Measurements from ENCODE around the gene LMNA.

LMNA gene

DNA sequence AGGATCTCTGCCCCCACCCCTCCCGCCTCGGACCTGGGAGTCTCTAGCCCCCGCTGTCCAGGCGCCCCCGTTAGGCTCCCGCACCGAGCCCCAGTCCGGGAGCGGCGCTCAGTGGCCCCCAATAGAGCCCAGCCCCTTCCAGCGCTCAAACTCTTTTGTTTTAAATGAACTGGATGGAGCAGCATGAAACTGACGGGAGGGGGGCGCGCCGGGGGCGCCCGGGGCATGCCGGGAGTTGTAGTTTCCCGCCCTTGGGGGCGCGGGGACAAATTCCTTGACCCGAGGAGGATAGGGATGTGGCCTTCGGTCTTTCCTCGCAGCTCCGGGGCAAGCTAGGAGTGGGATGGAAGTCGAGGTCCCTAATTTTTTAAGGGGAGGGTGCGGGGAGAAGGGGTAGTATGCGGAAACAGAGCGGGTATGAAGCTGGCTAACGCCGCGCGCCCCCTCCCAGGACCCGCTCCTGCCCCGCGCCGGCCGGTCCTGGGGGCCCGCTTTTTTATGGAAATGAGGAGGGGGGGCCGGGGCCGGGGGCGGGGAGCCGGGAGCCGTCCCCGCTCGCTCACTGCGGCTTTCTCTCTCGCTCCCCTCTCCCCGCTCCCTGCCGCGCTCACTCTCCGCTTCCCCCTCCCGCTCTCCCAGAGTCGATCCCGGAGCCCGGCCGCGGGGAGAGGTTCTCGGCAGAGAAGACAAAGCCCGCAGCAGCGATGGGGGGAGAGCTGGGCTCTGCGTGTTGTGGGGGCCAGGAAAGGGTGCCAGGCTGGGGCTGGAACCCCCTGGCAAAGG, 32.0 kb upstream of the LMNA start, which contains the start of gene MEX3A:
TSS of gene MEX3A (minus strand) at position 157 of the 783 bp plus-strand sequence. CDS start 467 bp downstream, outside the sequence.
- Histone ChIP-seq H3K4me1 (ENCODE audit: control insufficient read depth, low read depth, low read length) (peaks cover 25% of the 10 kb centered on the region), H3K36me3 (ENCODE audit: control insufficient read depth, insufficient read depth, low read length) (no peaks in the 10 kb centered on the region), H4K8ac (ENCODE audit: low read depth, low read length) (peak within 1 kb of the TSS; percentile 76), H2AK5ac (ENCODE audit: low read length) (peak within 1 kb of the TSS; percentile 90), H3K9ac (ENCODE audit: low read length) (peak within 1 kb of the TSS; percentile 99), H3K4me2 (ENCODE audit: low read length) (peak within 1 kb of the TSS; percentile 80), H3K4me3 (ENCODE audit: low read length) (peak within 1 kb of the TSS; percentile 87), H3K27ac (ENCODE audit: low read depth, low read length) (peak within 1 kb of the TSS; percentile 99), H3K23ac (ENCODE audit: low read length) (peak within 1 kb of the TSS; percentile 83), H3K18ac (ENCODE audit: low read length) (peak within 1 kb of the TSS; percentile 99), H2BK120ac (ENCODE audit: low read depth, low read length) (peak within 1 kb of the TSS; percentile 88), H2BK15ac (replicated peaks; ENCODE audit: low read depth) (peak within 1 kb of the TSS; percentile 87), H3K4ac (ENCODE audit: low read depth, low read length) (peak within 1 kb of the TSS; percentile 100), H4K5ac (ENCODE audit: low read length) (no peak within 1 kb of the TSS), H2BK5ac (ENCODE audit: low read length) (peak within 1 kb of the TSS; percentile 97), H3K27me3 (ENCODE audit: insufficient read depth, low read length, poor library complexity) (no peaks in the 10 kb centered on the region), H3K56ac (ENCODE audit: low read length) (peak within 1 kb of the TSS; percentile 100), H3K79me2 (ENCODE audit: control insufficient read depth, insufficient read depth, low read length) (peaks cover 52% of the 10 kb centered on the region), H3K79me1 (ENCODE audit: low read length) (peaks cover 19% of the 10 kb centered on the region)
- DNase-seq: peak; percentile 99
- WGBS (ENCODE audit: extremely low coverage, insufficient coverage, low lambda C conversion rate): no CpG with 5 or more reads among the region's 62 CpGs

DNA sequence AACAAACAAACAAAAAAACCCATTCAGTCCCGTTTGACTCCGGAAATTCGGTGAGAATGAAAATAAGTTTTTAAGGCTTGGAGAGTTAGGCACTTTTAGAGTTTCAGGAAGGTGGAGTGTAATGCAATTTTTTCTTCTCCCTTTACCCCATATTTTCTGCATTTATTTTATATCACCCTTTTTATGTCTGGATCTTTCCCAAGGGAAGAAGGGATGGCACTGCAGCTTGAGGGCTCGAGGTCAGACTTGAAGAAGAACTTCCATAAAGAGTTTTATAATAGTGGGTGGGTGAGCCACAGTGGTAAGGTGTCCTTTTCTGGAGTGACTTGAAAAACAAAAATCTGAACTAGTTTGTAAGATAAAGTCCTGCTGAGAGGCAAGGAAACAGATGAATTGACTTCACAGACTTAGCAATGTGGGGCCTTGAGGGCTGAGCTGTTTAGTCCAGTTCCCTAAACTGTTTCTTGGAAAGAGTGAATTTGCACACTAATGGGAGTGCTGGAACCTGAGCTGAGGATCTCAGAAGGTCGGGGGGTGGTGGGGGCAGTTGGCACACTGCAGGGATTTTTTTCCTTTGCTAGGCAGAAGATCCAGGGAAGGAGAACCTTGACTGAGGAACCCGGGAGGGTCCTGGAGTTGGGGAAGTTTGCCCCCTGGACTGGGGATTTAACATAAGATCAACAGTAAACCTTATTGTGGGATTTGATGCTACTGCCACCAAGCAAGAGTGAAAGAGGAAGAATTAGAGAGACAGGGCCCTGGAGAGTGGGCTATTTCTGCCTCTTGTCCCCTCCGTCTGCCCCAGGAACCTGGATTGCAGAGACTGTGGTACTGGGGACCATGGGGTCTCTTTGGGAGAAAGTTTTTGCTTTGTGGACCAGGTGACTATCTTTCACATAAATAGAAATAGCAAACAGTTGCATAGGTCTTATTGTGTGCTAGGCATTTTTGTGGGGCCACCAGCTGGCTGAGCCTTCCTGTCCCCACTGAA, 30.4 kb upstream of the LMNA start:
- DNase-seq: peak; percentile 21
- H3K4ac ChIP-seq (ENCODE audit: low read depth, low read length): no peak overlapping the region
- H3K79me1 ChIP-seq (ENCODE audit: low read length): peaks cover 5% of the 10 kb centered on the region
- no peak overlapping the region for H2BK120ac ChIP-seq (ENCODE audit: low read depth, low read length)
- H3K9ac ChIP-seq (ENCODE audit: low read length): peak overlapping the region; percentile 67
- H3K56ac ChIP-seq (ENCODE audit: low read length): peak overlapping the region; percentile 92
- no peak overlapping the region for H2BK5ac ChIP-seq (ENCODE audit: low read length)
- H3K27ac ChIP-seq (ENCODE audit: low read depth, low read length): peak overlapping the region; percentile 62
- peaks cover 10% of the 10 kb centered on the region for H3K4me1 ChIP-seq (ENCODE audit: control insufficient read depth, low read depth, low read length)
- no peaks in the 10 kb centered on the region for H3K36me3 ChIP-seq (ENCODE audit: control insufficient read depth, insufficient read depth, low read length)
- no peak overlapping the region for H3K23ac ChIP-seq (ENCODE audit: low read length)
- WGBS (ENCODE audit: extremely low coverage, insufficient coverage, low lambda C conversion rate): no CpG with 5 or more reads among the region's 7 CpGs
- peak overlapping the region; percentile 4 for H3K18ac ChIP-seq (ENCODE audit: low read length)
- peak overlapping the region; percentile 53 for H3K4me2 ChIP-seq (ENCODE audit: low read length)
- peak overlapping the region; percentile 37 for H2AK5ac ChIP-seq (ENCODE audit: low read length)
- peaks cover 36% of the 10 kb centered on the region for H3K79me2 ChIP-seq (ENCODE audit: control insufficient read depth, insufficient read depth, low read length)
- no peaks in the 10 kb centered on the region for H3K27me3 ChIP-seq (ENCODE audit: insufficient read depth, low read length, poor library complexity)
- H2BK15ac ChIP-seq (replicated peaks; ENCODE audit: low read depth): no peak overlapping the region
- no peak overlapping the region for H4K5ac ChIP-seq (ENCODE audit: low read length)
- H4K8ac ChIP-seq (ENCODE audit: low read depth, low read length): peak overlapping the region; percentile 65
- peak overlapping the region; percentile 43 for H3K4me3 ChIP-seq (ENCODE audit: low read length)

DNA sequence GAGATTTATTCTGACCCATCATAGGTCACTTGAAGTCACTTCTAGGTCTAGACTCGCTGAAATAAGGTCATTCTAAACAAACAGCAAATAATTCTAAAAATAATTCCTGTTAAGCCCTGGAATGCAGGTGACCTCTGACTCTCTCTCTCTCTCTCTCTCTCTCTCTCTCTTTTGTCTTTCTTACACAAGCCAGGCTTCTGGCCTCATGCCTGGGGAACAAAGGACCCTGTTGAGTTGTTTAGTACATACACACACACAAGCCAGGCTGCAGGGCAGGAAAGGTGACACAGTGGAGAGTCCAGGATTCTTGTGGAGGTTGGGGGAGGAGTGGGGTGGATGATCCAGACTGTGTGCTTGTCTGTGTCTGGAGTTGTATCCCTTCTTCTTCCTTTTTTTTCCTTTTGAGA, 28.3 kb upstream of the LMNA start:
- Histone ChIP-seq H3K23ac (ENCODE audit: low read length) (no peak overlapping the region), H3K27ac (ENCODE audit: low read depth, low read length) (no peak overlapping the region), H3K4ac (ENCODE audit: low read depth, low read length) (no peak overlapping the region), H3K9ac (ENCODE audit: low read length) (no peak overlapping the region), H3K4me3 (ENCODE audit: low read length) (no peak overlapping the region), H3K27me3 (ENCODE audit: insufficient read depth, low read length, poor library complexity) (no peaks in the 10 kb centered on the region), H4K8ac (ENCODE audit: low read depth, low read length) (no peak overlapping the region), H3K79me2 (ENCODE audit: control insufficient read depth, insufficient read depth, low read length) (peaks cover 16% of the 10 kb centered on the region), H4K5ac (ENCODE audit: low read length) (no peak overlapping the region), H3K18ac (ENCODE audit: low read length) (no peak overlapping the region), H2AK5ac (ENCODE audit: low read length) (no peak overlapping the region), H3K36me3 (ENCODE audit: control insufficient read depth, insufficient read depth, low read length) (no peaks in the 10 kb centered on the region), H2BK120ac (ENCODE audit: low read depth, low read length) (no peak overlapping the region), H3K4me1 (ENCODE audit: control insufficient read depth, low read depth, low read length) (peaks cover 6% of the 10 kb centered on the region), H3K56ac (ENCODE audit: low read length) (peak overlapping the region; percentile 56), H3K79me1 (ENCODE audit: low read length) (peaks cover 3% of the 10 kb centered on the region), H2BK15ac (replicated peaks; ENCODE audit: low read depth) (no peak overlapping the region), H3K4me2 (ENCODE audit: low read length) (no peak overlapping the region), H2BK5ac (ENCODE audit: low read length) (no peak overlapping the region)
- no peak for DNase-seq
- no CpG with 5 or more reads among the region's 1 CpG for WGBS (ENCODE audit: extremely low coverage, insufficient coverage, low lambda C conversion rate)

DNA sequence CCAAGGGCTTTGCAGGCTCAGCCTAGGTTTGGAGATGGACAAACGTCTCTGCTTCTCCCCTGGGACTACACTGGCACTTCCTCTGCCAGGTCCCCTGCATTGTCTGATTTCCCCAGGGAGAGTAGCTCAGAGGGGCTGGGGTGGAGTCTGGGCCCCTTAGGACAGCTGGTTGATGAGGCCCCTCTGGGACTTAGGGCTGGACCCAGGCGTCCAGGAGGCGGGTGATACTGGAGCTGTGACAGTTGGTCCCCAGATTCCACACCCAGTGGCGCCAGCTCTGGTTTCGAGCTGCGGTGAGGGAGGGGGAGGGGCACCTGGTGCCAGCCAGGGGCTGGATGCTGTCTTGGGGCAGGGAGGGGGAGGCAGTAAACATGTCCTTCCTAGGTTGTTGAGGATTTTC, 24.8 kb upstream of the LMNA start:
- H3K79me1 ChIP-seq (ENCODE audit: low read length): peaks cover 6% of the 10 kb centered on the region
- no peak overlapping the region for H3K56ac ChIP-seq (ENCODE audit: low read length)
- H3K79me2 ChIP-seq (ENCODE audit: control insufficient read depth, insufficient read depth, low read length): peaks cover 2% of the 10 kb centered on the region
- no peak overlapping the region for H2BK15ac ChIP-seq (replicated peaks; ENCODE audit: low read depth)
- H4K5ac ChIP-seq (ENCODE audit: low read length): no peak overlapping the region
- H3K23ac ChIP-seq (ENCODE audit: low read length): no peak overlapping the region
- WGBS (ENCODE audit: extremely low coverage, insufficient coverage, low lambda C conversion rate): no CpG with 5 or more reads among the region's 6 CpGs
- no peak overlapping the region for H2BK120ac ChIP-seq (ENCODE audit: low read depth, low read length)
- no peaks in the 10 kb centered on the region for H3K36me3 ChIP-seq (ENCODE audit: control insufficient read depth, insufficient read depth, low read length)
- no peak for DNase-seq
- no peak overlapping the region for H3K4ac ChIP-seq (ENCODE audit: low read depth, low read length)
- H3K4me2 ChIP-seq (ENCODE audit: low read length): no peak overlapping the region
- H3K27ac ChIP-seq (ENCODE audit: low read depth, low read length): no peak overlapping the region
- H4K8ac ChIP-seq (ENCODE audit: low read depth, low read length): no peak overlapping the region
- H3K18ac ChIP-seq (ENCODE audit: low read length): no peak overlapping the region
- no peak overlapping the region for H3K4me3 ChIP-seq (ENCODE audit: low read length)
- H3K27me3 ChIP-seq (ENCODE audit: insufficient read depth, low read length, poor library complexity): no peaks in the 10 kb centered on the region
- no peak overlapping the region for H2AK5ac ChIP-seq (ENCODE audit: low read length)
- H2BK5ac ChIP-seq (ENCODE audit: low read length): no peak overlapping the region
- H3K4me1 ChIP-seq (ENCODE audit: control insufficient read depth, low read depth, low read length): peaks cover 2% of the 10 kb centered on the region
- H3K9ac ChIP-seq (ENCODE audit: low read length): no peak overlapping the region

DNA sequence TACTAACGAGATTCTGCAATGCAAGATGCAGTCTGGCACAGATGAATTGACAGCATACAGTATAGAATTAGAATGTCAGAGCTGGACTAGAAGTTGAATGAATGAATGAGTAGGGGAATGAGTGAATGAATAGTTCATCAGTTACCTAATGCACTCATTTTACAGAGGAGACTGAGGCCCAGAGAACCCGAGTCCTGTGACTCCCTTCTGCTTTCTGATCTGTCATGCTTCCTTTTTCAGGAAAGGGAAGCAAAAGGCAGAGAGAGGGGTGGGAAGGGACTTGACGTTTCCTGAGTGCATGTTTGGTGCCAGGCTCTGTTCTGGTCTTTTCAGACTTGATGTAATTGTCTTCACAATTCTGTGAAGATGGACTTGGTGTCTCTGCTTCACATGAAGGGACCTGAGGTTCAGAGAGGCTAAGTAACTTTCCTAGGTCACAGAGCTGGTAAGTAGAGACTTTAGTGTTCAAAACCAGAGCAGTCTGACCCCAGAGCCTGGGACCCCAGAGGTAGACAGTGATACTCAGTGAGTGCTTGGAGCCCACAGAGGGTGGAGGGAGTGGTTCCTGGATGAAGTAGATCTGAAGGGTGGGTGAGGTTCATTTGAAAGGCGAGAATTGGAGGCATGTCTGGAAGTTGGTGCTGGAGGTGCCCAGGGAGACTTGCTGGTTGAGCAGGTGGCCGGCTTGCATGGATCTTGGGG, 24.2 kb upstream of the LMNA start:
- Histone ChIP-seq H3K4me1 (ENCODE audit: control insufficient read depth, low read depth, low read length) (no peaks in the 10 kb centered on the region), H3K4me2 (ENCODE audit: low read length) (no peak overlapping the region), H3K56ac (ENCODE audit: low read length) (peak overlapping the region; percentile 7), H3K4me3 (ENCODE audit: low read length) (no peak overlapping the region), H2BK15ac (replicated peaks; ENCODE audit: low read depth) (no peak overlapping the region), H4K5ac (ENCODE audit: low read length) (no peak overlapping the region), H2AK5ac (ENCODE audit: low read length) (no peak overlapping the region), H3K79me2 (ENCODE audit: control insufficient read depth, insufficient read depth, low read length) (peaks cover 2% of the 10 kb centered on the region), H4K8ac (ENCODE audit: low read depth, low read length) (no peak overlapping the region), H3K23ac (ENCODE audit: low read length) (peak overlapping the region; percentile 80), H3K79me1 (ENCODE audit: low read length) (peaks cover 6% of the 10 kb centered on the region), H3K4ac (ENCODE audit: low read depth, low read length) (no peak overlapping the region), H3K18ac (ENCODE audit: low read length) (no peak overlapping the region), H3K9ac (ENCODE audit: low read length) (no peak overlapping the region), H2BK120ac (ENCODE audit: low read depth, low read length) (no peak overlapping the region), H3K27ac (ENCODE audit: low read depth, low read length) (no peak overlapping the region), H3K36me3 (ENCODE audit: control insufficient read depth, insufficient read depth, low read length) (no peaks in the 10 kb centered on the region), H2BK5ac (ENCODE audit: low read length) (no peak overlapping the region), H3K27me3 (ENCODE audit: insufficient read depth, low read length, poor library complexity) (no peaks in the 10 kb centered on the region)
- DNase-seq: no peak
- WGBS (ENCODE audit: extremely low coverage, insufficient coverage, low lambda C conversion rate): no CpG with 5 or more reads among the region's 5 CpGs

Data from mesendoderm (in vitro differentiated cells).